ENCODE data around the gene NUCB2.

Gene NUCB2

DNA sequence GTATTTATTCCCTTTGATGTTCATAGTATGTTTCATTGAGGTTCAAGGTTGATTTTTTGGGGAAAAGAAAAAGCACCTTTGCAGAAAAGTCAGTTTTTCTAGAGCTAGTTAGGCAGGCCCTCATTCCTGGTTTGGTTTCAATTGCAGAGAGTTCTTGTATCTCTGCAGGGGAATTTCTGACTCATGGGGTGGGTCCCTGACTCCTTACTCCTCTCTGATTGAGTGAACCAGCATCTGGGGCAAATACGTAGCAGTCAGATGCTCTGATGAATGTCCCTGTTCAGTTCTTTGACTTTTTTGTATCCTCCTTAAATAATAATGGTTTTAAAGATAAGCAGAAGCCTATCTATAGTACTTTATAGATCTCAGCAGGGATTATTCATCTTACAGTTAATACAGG is 67.4 kb downstream of the NUCB2 start:
- DNase-seq = peak; percentile 8

DNA sequence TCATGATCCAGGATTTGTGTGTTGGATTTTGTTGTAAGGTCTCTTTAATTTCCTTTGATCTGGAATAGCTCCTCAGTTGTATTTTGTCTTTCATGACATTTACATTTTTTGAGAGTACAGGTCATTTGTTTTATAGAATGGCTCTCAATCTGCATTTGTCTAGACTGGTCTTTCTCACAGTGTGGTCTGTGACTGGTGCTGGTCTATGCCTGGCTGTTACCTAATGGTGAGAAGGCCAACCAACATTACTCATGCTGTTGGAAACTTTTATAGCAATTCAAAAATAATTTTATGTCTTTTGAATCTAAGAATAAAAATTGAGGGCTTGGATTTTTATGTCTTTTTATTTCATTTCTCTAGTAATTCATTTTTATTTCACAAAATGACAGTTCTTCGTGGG is 71.1 kb downstream of the NUCB2 start:
- no peak for DNase-seq

DNA sequence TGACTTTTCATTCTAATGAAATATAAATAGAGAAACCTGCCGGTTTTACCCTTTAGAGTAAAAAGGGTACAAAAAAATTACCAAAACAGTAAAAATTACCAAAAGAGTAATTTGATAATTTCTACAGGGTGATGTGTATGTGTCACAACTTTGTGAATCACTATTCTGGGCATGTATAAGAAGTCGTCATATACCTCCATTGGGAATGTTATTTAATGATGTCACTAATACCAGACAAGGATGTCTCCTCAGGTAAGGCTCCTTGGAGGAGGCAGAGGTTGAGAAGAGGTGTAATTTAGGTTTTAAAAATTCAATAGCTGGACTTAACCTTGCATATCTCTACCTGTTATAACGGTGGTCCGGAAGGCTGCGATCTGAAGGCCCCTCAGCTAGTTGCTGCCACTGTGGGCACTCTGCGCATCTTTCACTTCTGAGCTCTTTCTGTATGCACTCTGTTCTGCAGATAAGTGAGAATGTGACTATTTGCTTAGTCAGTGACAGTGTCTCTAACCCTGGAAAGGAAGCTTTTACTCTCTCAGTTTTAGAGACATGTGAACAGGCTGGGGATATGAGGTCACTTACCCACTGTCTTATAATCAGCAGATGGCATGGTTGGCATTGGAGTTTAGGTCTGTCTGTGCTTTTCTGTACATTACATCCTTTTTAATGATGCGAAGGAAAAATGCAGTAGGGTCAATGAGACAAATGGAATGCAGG is 74.1 kb downstream of the NUCB2 start:
- DNase-seq = no peak

GRCh38 chr11:17351172-17351509 is 74.6 kb downstream of the NUCB2 start:
- DNase-seq = no peak

DNA sequence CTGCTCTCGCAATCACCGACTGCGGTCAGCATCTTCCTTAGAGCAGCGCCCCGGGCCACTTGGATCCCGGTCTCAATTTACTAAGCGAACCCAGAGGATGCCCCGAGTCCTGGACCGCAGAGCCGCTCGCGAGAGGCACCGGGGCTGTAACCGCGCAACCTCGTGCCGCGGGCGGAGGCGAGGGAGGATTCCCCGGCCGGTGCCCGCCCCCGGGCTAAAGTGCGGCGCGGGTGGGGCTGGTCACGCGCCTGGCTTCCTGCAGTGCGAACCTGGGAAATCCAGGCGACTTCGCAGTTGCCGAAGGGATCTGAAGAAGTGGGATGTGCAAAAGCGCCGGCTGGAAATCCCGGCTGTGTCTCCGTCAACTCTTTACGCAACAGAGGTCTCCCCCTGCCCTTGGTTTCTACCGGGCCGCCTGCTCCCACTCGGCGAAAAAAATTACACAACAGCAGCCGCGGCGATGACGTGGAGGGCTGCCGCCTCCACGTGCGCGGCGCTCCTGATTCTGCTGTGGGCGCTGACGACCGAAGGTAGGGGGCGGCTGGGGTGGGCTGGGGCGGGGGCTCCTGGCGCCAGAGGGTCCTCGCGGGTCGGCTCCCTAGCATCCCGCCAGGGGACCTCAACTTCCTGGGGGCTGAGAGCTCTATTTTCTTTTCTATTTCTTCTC is 75.1 kb downstream of the NUCB2 start, which contains the start of gene NCR3LG1:
Gene NCR3LG1, plus strand, starts transcription at position 291 of the 667 bp plus-strand sequence. Its CDS starts 170 bp downstream, at position 461.
- DNase-seq = peak; percentile 67

DNA sequence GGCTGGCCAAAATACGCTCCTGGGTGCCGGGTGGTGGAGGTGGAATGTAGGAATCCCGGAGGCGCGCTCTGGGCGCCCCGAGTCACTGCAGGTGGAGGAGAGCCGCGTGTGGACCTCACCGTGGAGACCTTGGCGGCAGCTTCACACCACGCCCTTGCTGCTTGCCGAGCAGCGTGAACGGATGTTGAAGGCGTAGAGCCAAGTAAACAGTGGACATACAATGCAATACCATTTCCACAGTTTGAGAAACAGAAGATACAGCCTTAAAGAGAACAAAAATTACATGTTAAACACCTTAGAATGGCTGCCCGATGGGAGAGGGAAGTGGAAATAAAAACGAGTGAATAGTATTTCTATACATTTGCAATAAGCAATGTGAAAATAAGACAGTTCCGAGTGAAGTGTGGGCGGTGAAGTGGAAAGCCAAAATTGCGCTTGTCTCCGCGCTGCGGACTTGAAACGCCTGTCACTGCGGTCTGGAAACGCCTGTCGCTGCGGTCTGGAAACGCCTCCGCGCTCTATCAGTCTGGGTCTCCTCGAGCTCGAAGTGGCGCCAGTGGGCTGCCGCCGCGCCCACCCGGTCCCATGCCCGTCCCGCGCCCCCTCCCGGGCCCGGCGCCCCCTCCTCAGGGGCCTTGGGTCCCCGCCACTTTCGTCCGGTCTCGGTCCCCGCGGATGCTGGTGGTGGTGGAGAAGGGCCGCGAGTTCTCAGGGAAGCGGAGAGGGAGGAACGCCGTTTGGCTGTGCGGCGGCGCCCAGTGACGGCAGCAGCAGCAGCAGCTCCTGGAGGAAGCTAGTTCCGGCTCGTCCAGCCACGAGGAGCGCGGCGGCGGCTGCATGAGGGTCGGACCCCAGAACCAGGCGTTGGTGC is 76.6 kb downstream of the NUCB2 start:
- peak; percentile 67 for DNase-seq

GRCh38 chr11:17353821-17354600 is 77.5 kb downstream of the NUCB2 start:
- no peak for DNase-seq

DNA sequence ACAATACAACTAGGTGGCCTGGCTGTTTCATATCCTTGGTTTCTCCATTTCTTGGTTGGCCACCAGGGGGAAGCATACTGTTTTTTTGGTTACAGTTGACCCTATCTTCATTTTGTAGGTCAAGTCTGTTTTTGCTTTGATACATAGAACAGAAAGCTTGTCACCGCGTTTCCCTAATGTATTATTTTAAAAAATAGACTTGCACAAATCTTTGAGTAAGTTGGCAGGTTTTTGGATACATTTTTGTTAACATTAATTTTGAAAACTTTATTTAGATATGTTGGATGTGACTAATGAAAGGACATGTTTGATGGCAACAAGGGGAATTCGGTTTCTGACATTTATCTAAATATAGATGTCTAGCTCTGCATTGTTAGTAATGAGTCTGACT is 78.1 kb downstream of the NUCB2 start:
- DNase-seq = peak; percentile 58

GRCh38 chr11:17366495-17366894 is 90.0 kb downstream of the NUCB2 start:
- DNase-seq = no peak

DNA sequence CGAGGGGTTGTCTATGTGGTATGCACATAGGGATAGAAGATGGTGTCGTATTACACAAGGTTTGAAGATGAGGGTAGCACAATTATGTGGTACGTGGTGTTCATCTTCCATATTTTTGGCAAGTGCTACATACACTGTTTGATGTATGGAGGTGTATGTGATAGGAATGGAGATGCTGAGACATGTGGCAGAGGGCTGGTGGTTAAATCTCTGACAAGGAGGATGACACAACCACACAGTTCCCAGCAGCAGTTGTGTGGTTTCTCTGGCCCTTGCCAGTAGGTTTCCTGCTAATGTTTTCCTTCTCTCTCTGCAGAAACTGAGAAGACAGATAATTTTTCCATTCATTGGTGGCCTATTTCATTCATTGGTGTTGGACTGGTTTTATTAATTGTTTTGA is 92.0 kb downstream of the NUCB2 start:
- no peak for DNase-seq

DNA sequence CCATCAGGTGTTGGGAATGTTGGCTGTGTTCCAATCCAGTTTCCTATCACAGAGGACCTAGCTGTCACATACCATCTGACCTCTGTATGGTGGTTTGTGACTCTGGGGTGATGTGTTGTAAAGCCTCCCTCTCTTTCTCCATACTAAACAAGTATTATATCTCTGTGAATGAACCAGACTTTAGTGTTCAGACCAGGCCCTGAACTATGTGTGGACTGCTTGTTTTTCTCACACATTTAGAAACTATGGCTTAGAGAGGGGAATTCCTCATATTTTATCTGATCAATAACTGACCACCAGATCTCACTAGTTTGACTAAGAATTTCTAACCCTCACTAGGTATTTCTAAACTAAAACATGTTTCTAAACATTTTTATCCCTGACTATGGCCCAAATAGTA is 92.6 kb downstream of the NUCB2 start:
- DNase-seq = no peak

DNA sequence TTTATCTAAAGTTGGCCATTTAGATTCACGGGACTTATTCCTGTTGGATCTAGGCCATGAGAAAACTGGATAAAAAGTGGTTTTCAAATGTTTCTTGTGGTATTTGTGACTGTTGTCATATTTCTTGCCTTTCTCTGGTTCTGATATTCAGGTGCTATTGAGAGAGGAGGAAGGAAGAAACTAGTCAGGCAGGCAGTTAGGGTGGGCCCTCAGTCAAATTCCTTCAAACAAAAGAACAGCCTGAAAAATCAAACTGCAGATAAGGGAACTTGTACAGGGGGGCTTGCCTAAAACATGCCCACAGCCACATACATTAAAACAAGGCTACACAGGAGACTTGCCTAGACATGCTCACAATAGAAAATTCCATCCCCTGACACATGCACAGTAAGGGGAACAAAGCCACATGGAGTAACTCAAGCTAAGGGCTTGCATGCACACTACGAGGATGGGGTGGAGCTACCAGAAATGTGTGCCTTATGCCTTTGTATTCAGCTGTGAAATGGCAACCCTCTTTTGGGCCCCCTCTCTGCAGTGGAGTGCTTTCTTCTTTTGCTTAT is 93.2 kb downstream of the NUCB2 start:
- DNase-seq = no peak

DNA sequence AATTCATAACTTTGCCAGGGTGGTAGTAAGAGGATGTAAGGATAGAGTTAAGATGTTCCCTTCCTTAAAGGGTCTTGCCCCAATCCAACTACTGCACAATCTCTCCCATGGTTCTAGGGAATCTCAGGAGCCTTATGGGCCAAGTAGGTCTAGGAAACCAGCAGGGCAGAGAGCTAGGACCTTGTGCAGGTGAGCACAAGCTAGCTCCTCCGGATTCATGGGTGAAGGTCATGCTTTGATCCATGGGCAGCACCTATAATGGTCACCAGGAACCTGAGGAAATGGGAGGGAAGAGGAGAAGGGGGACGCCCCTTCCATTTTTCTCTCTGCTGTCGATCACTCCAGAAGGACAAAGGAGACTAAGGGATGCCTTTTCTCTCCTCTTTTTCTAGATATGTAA is 95.1 kb downstream of the NUCB2 start:
- no peak for DNase-seq

DNA sequence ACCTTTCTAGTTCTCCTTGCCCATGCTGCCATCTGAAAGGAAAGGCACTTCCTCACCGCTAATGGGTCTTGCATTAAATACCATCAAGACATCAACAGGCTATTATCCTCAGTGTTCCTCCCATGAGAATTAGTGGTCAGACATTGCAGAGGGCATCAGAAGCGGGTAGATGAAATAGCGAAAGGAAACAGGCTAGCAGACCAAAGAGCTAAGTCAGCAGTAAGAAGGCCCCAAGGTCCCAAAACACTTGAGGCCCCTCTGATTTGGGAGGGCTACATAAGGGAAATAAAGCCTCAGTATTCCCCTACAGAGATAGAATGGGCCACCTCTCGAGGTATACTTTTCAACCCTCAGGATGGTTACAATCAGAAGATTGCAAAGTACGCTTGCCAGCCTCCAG is 99.0 kb downstream of the NUCB2 start:
- no peak for DNase-seq

DNA sequence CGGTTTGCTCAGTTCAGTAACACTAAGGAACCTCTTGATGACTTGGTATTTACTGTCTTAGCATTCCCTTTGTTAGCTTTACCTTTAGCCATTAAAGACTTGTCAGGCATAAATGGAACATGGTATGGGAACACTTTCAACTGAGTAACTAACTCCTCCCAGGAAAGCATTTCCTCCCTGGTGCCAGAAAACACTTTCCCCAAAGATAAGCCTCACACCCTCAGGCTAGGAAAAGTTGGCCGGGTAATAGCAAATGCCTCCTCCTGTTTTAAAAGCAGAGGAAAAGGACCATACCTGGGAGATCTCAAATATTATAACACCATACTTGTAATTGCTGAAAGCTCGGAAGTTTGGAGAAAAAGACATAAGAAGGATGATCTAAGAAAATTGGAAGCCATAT is 100.0 kb downstream of the NUCB2 start:
- DNase-seq = no peak

DNA sequence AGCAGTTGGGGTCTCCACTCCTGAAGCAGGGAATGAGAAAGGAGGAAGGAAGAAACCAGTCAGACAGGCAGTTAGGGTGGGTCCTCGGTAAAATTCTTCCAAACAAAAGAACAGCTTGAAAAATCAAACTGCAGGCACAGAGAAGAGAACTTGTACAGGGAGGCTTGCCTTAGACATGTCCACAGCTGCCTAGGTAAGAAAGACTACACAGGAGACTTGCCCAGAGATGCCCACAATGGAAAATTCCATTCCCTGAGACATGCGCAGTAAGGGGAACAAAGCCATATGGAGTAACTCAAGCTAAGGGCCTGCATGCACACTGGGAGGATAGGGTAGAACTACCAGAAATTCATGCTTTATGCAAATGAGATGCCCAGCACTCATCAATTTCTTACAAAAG is 102.1 kb downstream of the NUCB2 start:
- DNase-seq = no peak

- DNase-seq = no peak
Measured at GRCh38 chr11:17379383-17380180, 103.0 kb downstream of the NUCB2 start.

DNA sequence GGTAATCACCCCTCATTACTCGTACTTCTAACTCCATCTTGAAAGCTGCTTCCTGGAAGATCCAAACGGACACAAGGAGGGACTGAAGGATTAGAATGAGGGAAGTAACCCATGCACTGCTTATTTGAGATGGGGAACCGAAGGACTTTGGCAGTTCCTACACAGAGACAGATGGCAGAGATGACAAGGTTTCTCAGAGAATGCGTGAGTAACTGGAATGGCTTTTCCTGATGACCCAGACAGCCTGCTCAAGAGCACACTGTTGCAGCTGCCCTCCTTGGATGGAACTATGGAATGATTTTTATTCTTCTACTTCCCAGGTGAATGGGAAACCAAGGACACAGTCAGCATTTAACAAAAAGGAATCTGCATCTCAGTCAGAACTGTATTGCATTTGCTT is 104.6 kb downstream of the NUCB2 start:
- no peak for DNase-seq

Data from activated naive CD4-positive, alpha-beta T cell treated with Interleukin-2 at 50 U/mL for 16 hours (primary cell).